Measurements from ENCODE around the gene CFAP45. TPM values are rescaled to one million over a fixed set of nuclear protein-coding genes. Genes with fewer than 3 reads are reported as not detected.

The CFAP45 gene
- total and polyA plus RNA-seq, 7 experiments from 2014 or later, result 0.17 to 2.8 (median 0.87) TPM

DNA sequence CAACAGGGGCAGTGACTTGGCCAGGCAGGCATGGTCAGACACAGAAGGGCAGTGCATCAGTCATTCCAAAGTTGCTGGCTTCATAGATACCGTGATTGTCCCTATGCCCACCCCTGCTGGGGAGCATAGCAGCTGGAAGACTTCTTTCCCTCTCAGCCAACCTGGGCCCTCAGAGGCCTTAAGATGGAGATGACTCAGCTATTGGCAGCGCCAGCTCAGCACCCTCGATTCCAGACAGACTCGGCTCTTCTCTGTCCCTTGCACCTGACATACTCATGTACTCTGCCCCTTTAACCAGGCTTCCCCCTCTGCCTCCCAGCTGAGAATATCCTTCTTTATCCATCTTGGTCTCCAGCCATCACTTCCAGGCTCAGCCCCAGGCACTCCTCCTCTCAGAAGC, 56.5 kb downstream of the CFAP45 start:
- no peak for DNase-seq
- Mint-ChIP-seq H3K9me3 (no peaks in the 10 kb centered on the region), H3K4me1 (peaks cover 0 to 11% (median 0%) of the 10 kb centered on the region in 7 donors), H3K27ac (peak overlapping the region in 1 of 9 donors; percentile 25), H3K4me3 (no peak overlapping the region), H3K36me3 (peaks cover 0 to 15% (median 0%) of the 10 kb centered on the region in 5 donors), H3K27me3 (peaks cover 0 to 30% (median 0%) of the 10 kb centered on the region in 5 donors)
- Histone ChIP-seq H3K27ac (ENCODE audit: low read depth, low read length) (no peak overlapping the region), H3K27me3 (ENCODE audit: control insufficient read depth in 2 of 2, insufficient read depth in 2 of 2, low read length in 2 of 2) (no peaks in the 10 kb centered on the region), H3K9me3 (ENCODE audit: control insufficient read depth in 2 of 3, low read length in 3 of 3) (no peaks in the 10 kb centered on the region), H3K4me1 (ENCODE audit: control insufficient read depth in 2 of 2, insufficient read depth in 2 of 2, low read length in 2 of 2) (no peaks in the 10 kb centered on the region), H3K4me3 (ENCODE audit: low read length) (no peak overlapping the region), H3K36me3 (ENCODE audit: control insufficient read depth in 2 of 3, insufficient read depth in 3 of 3, low read length in 3 of 3) (no peaks in the 10 kb centered on the region)
- POLR2A ChIA-PET, result interaction anchor here (0.6 kb wide), 1 partner anchor 14 kb away, joined by 3 read pairs; no protein-coding TSS in a partner anchor
- no peak for ATAC-seq
- CTCF ChIA-PET, result no interaction called here
- intact Hi-C loops (cut with micrococcal nuclease), result no loop called here

DNA sequence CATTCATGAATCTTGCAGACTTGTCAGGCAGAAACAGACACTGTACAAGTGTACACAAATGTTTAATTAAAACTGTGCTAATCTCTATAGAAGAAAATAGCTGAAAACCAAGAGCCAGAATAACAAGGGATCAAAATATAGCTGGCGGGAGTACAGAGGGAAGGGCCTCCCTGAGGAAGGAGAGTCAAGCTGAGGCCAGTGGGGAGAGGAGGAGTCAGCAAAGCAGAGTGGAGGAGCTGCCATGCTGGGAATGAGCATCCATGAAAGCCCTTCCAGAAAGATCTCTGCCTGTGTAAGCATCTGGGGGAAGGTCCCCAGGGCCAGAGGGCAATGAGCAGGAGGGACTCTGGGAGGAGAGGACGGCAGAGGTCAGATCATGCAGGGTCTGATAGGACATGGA, 58.2 kb downstream of the CFAP45 start:
- H3K4me1 Mint-ChIP-seq, result peaks cover 0 to 5% (median 0%) of the 10 kb centered on the region in 7 donors
- H3K4me3 Mint-ChIP-seq, result no peak overlapping the region
- H3K27ac ChIP-seq (ENCODE audit: low read depth, low read length), result no peak overlapping the region
- DNase-seq, result no peak
- no peaks in the 10 kb centered on the region for H3K9me3 ChIP-seq (ENCODE audit: control insufficient read depth in 2 of 3, low read length in 3 of 3)
- no peak overlapping the region for H3K27ac Mint-ChIP-seq
- no peaks in the 10 kb centered on the region for H3K36me3 ChIP-seq (ENCODE audit: control insufficient read depth in 2 of 3, insufficient read depth in 3 of 3, low read length in 3 of 3)
- ChIA-PET CTCF (no interaction called here), POLR2A (interaction anchor here (0.7 kb wide), 1 partner anchor 171 kb away, joined by 3 read pairs; no protein-coding TSS in a partner anchor)
- H3K4me1 ChIP-seq (ENCODE audit: control insufficient read depth in 2 of 2, insufficient read depth in 2 of 2, low read length in 2 of 2), result no peaks in the 10 kb centered on the region
- H3K36me3 Mint-ChIP-seq, result peaks cover 0 to 25% (median 5%) of the 10 kb centered on the region in 5 donors
- no peaks in the 10 kb centered on the region for H3K27me3 ChIP-seq (ENCODE audit: control insufficient read depth in 2 of 2, insufficient read depth in 2 of 2, low read length in 2 of 2)
- intact Hi-C loops (cut with micrococcal nuclease), result no loop called here
- H3K4me3 ChIP-seq (ENCODE audit: low read length), result no peak overlapping the region
- no peak for ATAC-seq
- peaks cover 0 to 30% (median 0%) of the 10 kb centered on the region in 5 donors for H3K27me3 Mint-ChIP-seq
- no peaks in the 10 kb centered on the region for H3K9me3 Mint-ChIP-seq

DNA sequence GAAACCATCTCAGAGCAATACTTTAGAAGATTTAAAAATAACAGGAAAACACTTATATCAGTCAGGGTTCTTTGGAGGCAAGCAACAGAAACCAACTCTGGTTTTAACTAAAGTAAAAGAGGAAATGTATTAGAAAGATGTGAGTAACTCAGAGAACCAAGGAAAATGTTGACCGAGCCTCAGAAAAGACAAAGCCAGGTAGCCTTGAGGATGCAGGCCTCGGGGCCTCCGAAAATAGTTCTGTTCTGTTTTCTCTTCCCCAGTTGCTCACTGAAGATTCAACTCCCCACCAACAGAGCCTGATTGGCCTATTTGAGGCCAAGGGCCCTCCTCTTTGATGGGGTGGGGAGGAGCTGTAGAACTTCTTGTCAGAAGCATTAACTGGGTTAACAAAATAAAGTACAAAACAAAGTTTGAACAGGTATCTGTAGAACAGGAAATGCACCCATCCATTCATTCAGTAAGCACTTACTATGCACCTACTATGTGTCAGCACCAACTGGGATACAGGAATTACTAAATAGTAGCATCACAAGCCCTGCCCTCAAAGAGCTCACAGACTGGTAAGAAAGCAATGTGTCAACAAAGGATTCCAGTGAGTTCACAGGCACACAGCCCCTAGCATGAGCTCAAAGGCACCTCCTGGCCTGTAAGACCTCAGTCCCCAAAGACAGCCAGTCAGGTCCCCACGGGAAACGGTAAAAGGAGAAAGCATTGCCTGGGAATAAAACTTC, 60.7 kb downstream of the CFAP45 start:
- Mint-ChIP-seq H3K36me3 (peaks cover 0 to 26% (median 10%) of the 10 kb centered on the region in 5 donors), H3K4me3 (no peak overlapping the region)
- intact Hi-C loops (cut with micrococcal nuclease), result no loop called here

DNA sequence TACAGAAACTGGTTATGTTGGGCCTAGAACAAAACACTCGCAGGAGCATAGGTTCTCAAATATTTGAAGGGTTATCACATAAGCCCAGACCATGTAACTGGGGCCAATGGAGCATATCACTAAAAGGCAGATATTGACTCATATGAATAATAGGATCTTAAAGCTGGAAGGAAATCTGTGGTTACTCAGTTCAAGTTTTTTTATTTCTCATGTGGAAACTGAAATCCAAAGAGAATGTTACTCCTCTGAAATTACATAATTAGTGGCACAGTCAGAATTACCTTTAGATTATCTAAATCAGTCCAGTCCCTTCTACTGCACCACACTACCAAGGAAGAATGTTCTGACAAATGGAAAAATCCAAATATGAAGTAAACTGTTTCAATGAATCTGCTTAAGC, 61.2 kb downstream of the CFAP45 start:
- H3K4me3 Mint-ChIP-seq, result no peak overlapping the region
- H3K27ac Mint-ChIP-seq, result peak overlapping the region in 2 of 9 donors; percentile 6 to 53
- intact Hi-C loops (cut with micrococcal nuclease), result no loop called here
- ChIA-PET POLR2A (no interaction called here), CTCF (no interaction called here)
- H3K4me1 Mint-ChIP-seq, result peaks cover 0 to 5% (median 0%) of the 10 kb centered on the region in 7 donors
- H3K27ac ChIP-seq (ENCODE audit: low read depth, low read length), result no peak overlapping the region
- H3K36me3 ChIP-seq (ENCODE audit: control insufficient read depth in 2 of 3, insufficient read depth in 3 of 3, low read length in 3 of 3), result no peaks in the 10 kb centered on the region
- ATAC-seq (no peak), DNase-seq (no peak)
- peaks cover 0 to 26% (median 10%) of the 10 kb centered on the region in 5 donors for H3K36me3 Mint-ChIP-seq
- no peak overlapping the region for H3K4me3 ChIP-seq (ENCODE audit: low read length)
- H3K9me3 ChIP-seq (ENCODE audit: control insufficient read depth in 2 of 3, low read length in 3 of 3), result no peaks in the 10 kb centered on the region
- no peaks in the 10 kb centered on the region for H3K4me1 ChIP-seq (ENCODE audit: control insufficient read depth in 2 of 2, insufficient read depth in 2 of 2, low read length in 2 of 2)
- no peaks in the 10 kb centered on the region for H3K27me3 ChIP-seq (ENCODE audit: control insufficient read depth in 2 of 2, insufficient read depth in 2 of 2, low read length in 2 of 2)
- peaks cover 0 to 25% (median 0%) of the 10 kb centered on the region in 5 donors for H3K27me3 Mint-ChIP-seq
- no peaks in the 10 kb centered on the region for H3K9me3 Mint-ChIP-seq

More for the DNA sequence above, 60.7 kb downstream of the CFAP45 start:
- ATAC-seq, result no peak
- Histone ChIP-seq H3K27me3 (ENCODE audit: control insufficient read depth in 2 of 2, insufficient read depth in 2 of 2, low read length in 2 of 2) (no peaks in the 10 kb centered on the region), H3K9me3 (ENCODE audit: control insufficient read depth in 2 of 3, low read length in 3 of 3) (no peaks in the 10 kb centered on the region), H3K4me3 (ENCODE audit: low read length) (no peak overlapping the region), H3K27ac (ENCODE audit: low read depth, low read length) (no peak overlapping the region), H3K36me3 (ENCODE audit: control insufficient read depth in 2 of 3, insufficient read depth in 3 of 3, low read length in 3 of 3) (no peaks in the 10 kb centered on the region), H3K4me1 (ENCODE audit: control insufficient read depth in 2 of 2, insufficient read depth in 2 of 2, low read length in 2 of 2) (no peaks in the 10 kb centered on the region)
- CTCF ChIA-PET, result no interaction called here
- POLR2A ChIA-PET, result no interaction called here
- H3K27me3 Mint-ChIP-seq, result peaks cover 0 to 28% (median 0%) of the 10 kb centered on the region in 5 donors
- no peaks in the 10 kb centered on the region for H3K9me3 Mint-ChIP-seq
- peak overlapping the region in 1 of 9 donors; percentile 53 for H3K27ac Mint-ChIP-seq
- peaks cover 0 to 5% (median 0%) of the 10 kb centered on the region in 7 donors for H3K4me1 Mint-ChIP-seq
- no peak for DNase-seq

DNA sequence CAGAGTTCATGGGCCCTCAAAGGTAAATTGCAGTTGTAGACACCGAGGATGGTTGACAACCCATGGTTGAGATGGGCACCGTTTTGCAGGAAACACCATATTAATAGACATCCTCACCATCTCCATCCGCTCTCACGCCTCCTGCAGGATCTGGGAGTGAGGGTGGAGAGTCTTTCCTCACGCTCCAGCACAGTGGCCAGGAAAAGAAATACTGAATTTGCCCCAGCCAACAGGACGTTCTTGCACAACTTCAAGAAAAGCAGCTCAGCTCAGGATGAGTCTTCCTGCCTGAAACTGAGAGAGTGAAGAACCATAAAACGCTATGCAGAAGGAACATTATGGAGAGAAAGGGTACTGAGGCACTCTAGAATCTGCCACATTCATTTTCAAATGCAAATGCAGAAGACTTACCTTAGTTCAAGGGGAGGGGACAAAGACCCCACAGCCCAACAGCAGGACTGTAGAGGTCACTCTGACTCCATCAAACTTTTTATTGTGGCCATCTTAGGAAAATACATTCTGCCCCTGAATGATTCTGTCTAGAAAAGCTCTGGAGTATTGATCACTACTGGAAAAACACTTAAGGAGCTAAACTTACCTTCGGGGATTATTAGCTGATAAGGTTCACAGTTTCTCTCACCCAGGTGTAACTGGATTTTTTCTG, 64.0 kb downstream of the CFAP45 start:
- intact Hi-C loops (cut with micrococcal nuclease), result no loop called here
- Histone ChIP-seq H3K4me3 (ENCODE audit: low read length) (no peak overlapping the region), H3K27ac (ENCODE audit: low read depth, low read length) (no peak overlapping the region), H3K9me3 (ENCODE audit: control insufficient read depth in 2 of 3, low read length in 3 of 3) (no peaks in the 10 kb centered on the region), H3K36me3 (ENCODE audit: control insufficient read depth in 2 of 3, insufficient read depth in 3 of 3, low read length in 3 of 3) (no peaks in the 10 kb centered on the region), H3K4me1 (ENCODE audit: control insufficient read depth in 2 of 2, insufficient read depth in 2 of 2, low read length in 2 of 2) (no peaks in the 10 kb centered on the region), H3K27me3 (ENCODE audit: control insufficient read depth in 2 of 2, insufficient read depth in 2 of 2, low read length in 2 of 2) (no peaks in the 10 kb centered on the region)
- no peak for DNase-seq
- no peak overlapping the region for H3K27ac Mint-ChIP-seq
- no peak overlapping the region for H3K4me3 Mint-ChIP-seq
- no peak for ATAC-seq
- H3K4me1 Mint-ChIP-seq, result peaks cover 0 to 5% (median 0%) of the 10 kb centered on the region in 7 donors
- ChIA-PET CTCF (interaction anchor here (0.9 kb wide), 1 partner anchor 57 kb away, joined by 3 read pairs; no protein-coding TSS in a partner anchor), POLR2A (no interaction called here)
- peaks cover 0 to 30% (median 0%) of the 10 kb centered on the region in 5 donors for H3K27me3 Mint-ChIP-seq
- H3K36me3 Mint-ChIP-seq, result peaks cover 0 to 18% (median 10%) of the 10 kb centered on the region in 5 donors
- no peaks in the 10 kb centered on the region for H3K9me3 Mint-ChIP-seq

DNA sequence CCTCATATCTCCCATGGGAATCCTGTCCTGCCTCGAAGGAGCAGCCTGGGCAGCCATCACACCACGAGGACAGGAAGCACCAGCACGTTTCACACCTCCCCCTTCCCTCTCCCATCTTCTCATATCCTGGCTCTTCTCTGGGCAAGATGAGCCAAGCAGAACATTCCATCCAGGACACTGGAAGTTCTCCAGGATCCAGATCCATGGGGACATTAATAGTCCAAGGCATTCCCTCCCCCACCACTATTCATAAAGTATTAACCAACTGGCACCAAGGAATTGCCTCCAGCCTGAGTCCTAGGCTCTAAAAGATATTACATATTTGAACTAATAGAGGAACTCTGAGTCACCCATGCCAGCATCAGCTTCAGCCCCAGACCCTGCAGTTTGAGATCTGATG, 64.6 kb downstream of the CFAP45 start:
- Mint-ChIP-seq H3K4me1 (peaks cover 0 to 5% (median 0%) of the 10 kb centered on the region in 7 donors), H3K4me3 (no peak overlapping the region), H3K36me3 (peaks cover 0 to 18% (median 10%) of the 10 kb centered on the region in 5 donors), H3K27ac (no peak overlapping the region), H3K27me3 (peaks cover 0 to 34% (median 0%) of the 10 kb centered on the region in 5 donors), H3K9me3 (peaks cover 0 to under 1% (median 0%) of the 10 kb centered on the region in 11 donors)
- Histone ChIP-seq H3K4me3 (ENCODE audit: low read length) (no peak overlapping the region), H3K9me3 (ENCODE audit: control insufficient read depth in 2 of 3, low read length in 3 of 3) (no peaks in the 10 kb centered on the region), H3K4me1 (ENCODE audit: control insufficient read depth in 2 of 2, insufficient read depth in 2 of 2, low read length in 2 of 2) (no peaks in the 10 kb centered on the region), H3K36me3 (ENCODE audit: control insufficient read depth in 2 of 3, insufficient read depth in 3 of 3, low read length in 3 of 3) (no peaks in the 10 kb centered on the region), H3K27me3 (ENCODE audit: control insufficient read depth in 2 of 2, insufficient read depth in 2 of 2, low read length in 2 of 2) (no peaks in the 10 kb centered on the region), H3K27ac (ENCODE audit: low read depth, low read length) (no peak overlapping the region)
- ChIA-PET CTCF (no interaction called here), POLR2A (no interaction called here)
- ATAC-seq (no peak), DNase-seq (no peak)
- intact Hi-C loops (cut with micrococcal nuclease), result no loop called here
